ENCODE results near the gene ATXN7L1.

DNA sequence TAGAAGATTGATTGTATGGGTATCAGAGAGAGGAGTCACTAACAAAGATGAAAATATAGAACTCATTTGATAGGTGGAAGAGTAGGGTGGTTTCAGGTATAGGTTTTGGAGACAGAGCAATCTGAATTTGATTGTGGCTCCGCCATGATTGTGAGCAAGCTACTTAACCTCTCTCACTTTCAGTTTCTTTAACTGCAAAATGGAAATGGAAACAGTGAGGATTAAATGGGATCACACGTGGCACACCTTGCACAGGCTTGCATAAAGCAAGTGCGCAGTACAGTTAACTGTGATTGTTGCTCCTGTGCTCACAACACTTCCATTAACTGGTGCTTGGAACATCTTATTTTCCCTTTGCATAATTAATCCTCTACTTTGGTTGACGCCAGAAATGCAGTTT is 54.9 kb downstream of the ATXN7L1 start:
- TF ChIP-seq EZH2 (IDR thresholded peaks at IDR 0.05; ENCODE audit: borderline replicate concordance, insufficient read depth, low read depth, low read length, poor library complexity, severe bottlenecking) (no peak), CTCF (IDR thresholded peaks at IDR 0.05) (no peak)
